A549 (cell line): ENCODE results near the gene OR4D10. TPM values are rescaled to one million over a fixed set of nuclear protein-coding genes. Genes with fewer than 3 reads are reported as not detected.

Source experiments
- ATAC-seq, 2 experiments: fragments of 200-7000 bp in 1 of 2; fragments of >200 bp in 1 of 2; cut with Nextera tagmentation in 1 of 2; cut with Tn5 transposase in 1 of 2; 3 replicates each; pipeline versions ENCODE4 v1.8.0 to v1.9.1; 2018 to 2020; ENCODE audit warnings: mild to moderate bottlenecking in 1 of 2, moderate library complexity in 1 of 2
- CTCF ChIA-PET: fragments of 300-600 bp; sonication (Branson Sonifier 250); formaldehyde crosslinking; extraction: SDS; loops from one replicate; lab custom pipeline; 2021; ENCODE audit warnings: antibody characterized with exemption, inconsistent platforms; lab: Yijun Ruan, JAX
- POLR2A ChIA-PET: fragments of 350-600 bp; formaldehyde crosslinking; extraction: SDS; loops from one replicate; lab custom pipeline; 2021; ENCODE audit warnings: antibody characterized with exemption, inconsistent platforms; lab: Yijun Ruan, JAX
- DNase-seq, 2 experiments: peaks; one replicate each; pipeline versions ENCODE4 v3.0.0 to v3.0.0-alpha.2; 2011 to 2016; ENCODE audit warnings: low read depth in 1 of 2, low spot score in 1 of 2
- FAIRE-seq: peaks from 2 replicates; lab custom pipeline; 2011; peaks lifted over from hg19 to GRCh38; lab: Jason Lieb, UNC
- H3K27ac ChIP-seq, 2 experiments: fragments of >200 bp; sonication (Bioruptor Twin); formaldehyde crosslinking; 3 replicates each; pipeline ENCODE4 v1.5.1; 2016 to 2017
- H3K4me1 ChIP-seq: fragments of >200 bp; sonication (Bioruptor Twin); formaldehyde crosslinking; 3 replicates; pipeline ENCODE4 v1.6.1; 2016
- H3K4me2 ChIP-seq: fragments of >200 bp; sonication (Bioruptor Twin); formaldehyde crosslinking; 3 replicates; pipeline ENCODE4 v1.6.1; 2016
- H3K4me3 ChIP-seq: fragments of >200 bp; sonication (Bioruptor Twin); formaldehyde crosslinking; 3 replicates; pipeline ENCODE4 v1.5.1; 2016
- H3K9me3 ChIP-seq: fragments of >200 bp; sonication (Bioruptor Twin); formaldehyde crosslinking; 3 replicates; pipeline ENCODE4 v1.6.1; 2016
- BCL3 ChIP-seq: fragments of >200 bp; sonication (Bioruptor Twin); formaldehyde crosslinking; IDR thresholded peaks from 3 replicates; pipeline ENCODE4 v1.6.1; 2016
- CEBPB ChIP-seq, 2 experiments: fragments of >200 bp in 1 of 2; sonication (Bioruptor Twin) in 1 of 2; formaldehyde crosslinking in 1 of 2; IDR thresholded peaks; 2 replicates each; pipeline ENCODE4 v1.6.1; 2012 to 2016
- CHD4 ChIP-seq: fragments of 200-600 bp; sonication (generic); IDR thresholded peaks from 2 replicates; pipeline ENCODE4 v1.6.1; 2016; ENCODE audit warnings: antibody characterized with exemption, mild to moderate bottlenecking, borderline replicate concordance
- E2F6 ChIP-seq: IDR thresholded peaks from 2 replicates; pipeline ENCODE4 v1.6.1; 2012; ENCODE audit warnings: low read depth, borderline replicate concordance
- EHF ChIP-seq: fragments of 250-450 bp; sonication (Bioruptor Pico); IDR thresholded peaks from 2 replicates; pipeline ENCODE4 v1.5.0; 2020; ENCODE audit warnings: mild to moderate bottlenecking
- EHMT2 ChIP-seq: fragments of 200-600 bp; sonication (generic); IDR thresholded peaks from 2 replicates; pipeline ENCODE4 v1.6.1; 2016; ENCODE audit warnings: antibody characterized with exemption, low read depth, mild to moderate bottlenecking, moderate library complexity
- FOSB ChIP-seq: fragments of 250-450 bp; sonication (Bioruptor Pico); IDR thresholded peaks from 2 replicates; pipeline ENCODE4 v1.5.0; 2020; ENCODE audit warnings: mild to moderate bottlenecking, moderate library complexity
- FOSL2 ChIP-seq, 2 experiments: fragments of 450-650 bp in 1 of 2; fragments of >200 bp in 1 of 2; sonication (Bioruptor Twin) in 1 of 2; formaldehyde crosslinking; IDR thresholded peaks; 2 replicates each; pipeline versions ENCODE4 v1.5.0 to v1.6.1; 2016 to 2020; ENCODE audit warnings: mild to moderate bottlenecking in 1 of 2, moderate library complexity in 1 of 2
- GATA3 ChIP-seq: IDR thresholded peaks from 2 replicates; pipeline ENCODE4 v1.6.1; 2012; ENCODE audit warnings: borderline replicate concordance
- HES2 ChIP-seq: fragments of >200 bp; sonication (Bioruptor Twin); formaldehyde crosslinking; IDR thresholded peaks from 2 replicates; pipeline ENCODE4 v1.6.1; 2016
- HMGXB4 ChIP-seq: fragments of 250-450 bp; sonication (Bioruptor Pico); IDR thresholded peaks from 2 replicates; pipeline ENCODE4 v1.5.0; 2021; ENCODE audit warnings: mild to moderate bottlenecking, moderate library complexity, borderline replicate concordance
- HOXA7 ChIP-seq: fragments of 250-450 bp; sonication (Bioruptor Pico); IDR thresholded peaks from 2 replicates; pipeline ENCODE4 v1.5.0; 2020; ENCODE audit warnings: mild to moderate bottlenecking, moderate library complexity
- HOXB13 ChIP-seq: fragments of 250-450 bp; sonication (Bioruptor Pico); IDR thresholded peaks from 2 replicates; pipeline ENCODE4 v1.5.0; 2020; ENCODE audit warnings: low read depth, mild to moderate bottlenecking, moderate library complexity
- HOXB5 ChIP-seq: fragments of 250-450 bp; sonication (Bioruptor Pico); IDR thresholded peaks from 2 replicates; pipeline ENCODE4 v1.5.0; 2020; ENCODE audit warnings: mild to moderate bottlenecking, moderate library complexity
- JUNB ChIP-seq: fragments of >200 bp; sonication (Bioruptor Twin); formaldehyde crosslinking; IDR thresholded peaks from 2 replicates; pipeline ENCODE4 v1.6.1; 2016
- KDM1A ChIP-seq: fragments of 200-600 bp; sonication (generic); IDR thresholded peaks from 2 replicates; pipeline ENCODE4 v1.6.1; 2016; ENCODE audit warnings: low read depth, mild to moderate bottlenecking
- KDM5A ChIP-seq: fragments of 200-600 bp; sonication (generic); IDR thresholded peaks from 2 replicates; pipeline ENCODE4 v1.6.1; 2016; ENCODE audit warnings: antibody characterized with exemption, mild to moderate bottlenecking
- MAX ChIP-seq: IDR thresholded peaks from 2 replicates; pipeline ENCODE4 v1.6.1; 2012
- NFE2L2 ChIP-seq: fragments of 150-350 bp; conservative IDR thresholded peaks from 2 replicates; pipeline ENCODE4 v1.6.1; 2014; ENCODE audit warnings: low read length
- PBX3 ChIP-seq: IDR thresholded peaks from 2 replicates; pipeline ENCODE4 v1.6.1; 2012
- POLR2A ChIP-seq: IDR thresholded peaks from 2 replicates; pipeline ENCODE4 v1.6.1; 2012; ENCODE audit warnings: mild to moderate bottlenecking, low read length
- RCOR1 ChIP-seq: fragments of 150-350 bp; IDR thresholded peaks from 2 replicates; pipeline ENCODE4 v1.6.1; 2014; ENCODE audit warnings: antibody characterized with exemption, low read length, low read depth
- SREBF2 ChIP-seq: fragments of 450-650 bp; IDR thresholded peaks from 2 replicates; pipeline ENCODE4 v1.6.1; 2014; ENCODE audit warnings: mild to moderate bottlenecking, moderate library complexity
- TFCP2L1 ChIP-seq: fragments of 250-450 bp; sonication (Bioruptor Pico); IDR thresholded peaks from 2 replicates; pipeline ENCODE4 v1.5.0; 2021; ENCODE audit warnings: mild to moderate bottlenecking
- ZC3H11A ChIP-seq: fragments of 450-650 bp; IDR thresholded peaks from 2 replicates; pipeline ENCODE4 v1.6.1; 2014; ENCODE audit warnings: antibody characterized with exemption, mild to moderate bottlenecking
- WGBS: methylation state at CpG from one replicate; pipeline ENCODE4 v1.1.6; 2017; ENCODE audit errors: missing lambda C conversion rate; 5-methylcytosine and 5-hydroxymethylcytosine counted together
- polyA plus RNA-seq, 4 experiments: library from polyadenylated mRNA; depleted of rRNA in 3 of 4; stranded (reverse); fragments of >200 nt; fragmentation: RNase III in 1 of 4; extraction: RNeasy Plus Mini Kit Qiagen cat#74134 plus additional on column Dnase treatment in 1 of 4; gene quantifications; 2 replicates in 3 of 4; 3 replicates in 1 of 4; pipeline ENCODE4 v1.2.3, GENCODE V29; 2011 to 2017

Gene OR4D10
- polyA plus RNA-seq, 2 of the 4 experiments (the other 2 are of a cell fraction): not detected

GRCh38 chr11:59479906-59480305 lies 6.8 kb downstream of the OR4D10 start:
- H3K4me3 ChIP-seq: no peak overlapping the region
- no peak overlapping the region for H3K27ac ChIP-seq
- TF ChIP-seq SREBF2: no peak
- TF ChIP-seq CEBPB (IDR thresholded peaks at IDR 0.05): no peak
- no peak for TF ChIP-seq NFE2L2
- no peak for TF ChIP-seq FOSB (CRISPR knock-in tag)
- DNase-seq (no peak), FAIRE-seq (no peak), ATAC-seq (no peak)
- H3K4me1 ChIP-seq: no peaks in the 10 kb centered on the region
- no peak overlapping the region for H3K4me2 ChIP-seq
- no peaks in the 10 kb centered on the region for H3K9me3 ChIP-seq
- ChIA-PET CTCF (no interaction called here), POLR2A (no interaction called here)

- POLR2A ChIA-PET: no interaction called here
- ATAC-seq (no peak), FAIRE-seq (no peak), DNase-seq (no peak)
- no peak for TF ChIP-seq KDM5A
- no peak for TF ChIP-seq SREBF2
- TF ChIP-seq FOSB (CRISPR knock-in tag): no peak
- no peak for TF ChIP-seq ZC3H11A
- TF ChIP-seq HOXA7 (CRISPR knock-in tag): no peak
- TF ChIP-seq HES2: no peak
- TF ChIP-seq EHF (CRISPR knock-in tag): no peak
- no peak for TF ChIP-seq HOXB13 (CRISPR knock-in tag)
- WGBS: 18% methylated on average over 3 of the region's 3 CpGs
- Histone ChIP-seq H3K4me1 (no peaks in the 10 kb centered on the region), H3K4me2 (no peak overlapping the region), H3K9me3 (no peaks in the 10 kb centered on the region), H3K27ac (no peak overlapping the region), H3K4me3 (no peak overlapping the region)
- CTCF ChIA-PET: no interaction called here
These were observed 7.2 kb downstream of the OR4D10 start for GRCh38 chr11:59480359-59480758.

- H3K4me1 ChIP-seq: no peaks in the 10 kb centered on the region
- TF ChIP-seq RCOR1 (no peak), POLR2A (no peak), PBX3 (no peak), HOXB5 (no peak), HMGXB4 (CRISPR knock-in tag) (no peak)
- no peak overlapping the region for H3K4me2 ChIP-seq
- ChIA-PET POLR2A (no interaction called here), CTCF (no interaction called here)
- ATAC-seq (no peak), DNase-seq (no peak), FAIRE-seq (no peak)
- whole genome bisulfite sequencing: 35% methylated on average over 1 of the region's 1 CpG
- H3K27ac ChIP-seq: no peak overlapping the region
- no peak overlapping the region for H3K4me3 ChIP-seq
- peaks cover 4% of the 10 kb centered on the region; the same call in 1 of the 3 replicates for H3K9me3 ChIP-seq
These were observed 28.8 kb downstream of the OR4D10 start for GRCh38 chr11:59501931-59502330.

GRCh38 chr11:59503276-59503675 lies 30.2 kb downstream of the OR4D10 start, which contains the start of gene OR4D11:
OR4D11 (plus strand) TSS chr11:59503576; CDS start chr11:59503576, 0 bp downstream.
- Histone ChIP-seq H3K4me3 (no peak within 1 kb of the TSS), H3K4me1 (no peaks in the 10 kb centered on the region), H3K9me3 (peaks cover 4% of the 10 kb centered on the region; the same call in 1 of the 3 replicates), H3K27ac (no peak within 1 kb of the TSS), H3K4me2 (no peak within 1 kb of the TSS)
- DNase-seq (no peak), ATAC-seq (no peak), FAIRE-seq (no peak)
- POLR2A ChIA-PET: no interaction called here
- CTCF ChIA-PET: interaction anchor here (0.6 to 0.7 kb wide), 2 partner anchors 247 to 317 kb away, joined by 3 read pairs; no protein-coding TSS in a partner anchor
- TF ChIP-seq POLR2A (no peak), E2F6 (no peak), HOXB5 (no peak), CHD4 (no peak), JUNB (no peak), FOSL2 (IDR thresholded peaks at IDR 0.05) (no peak), FOSL2 (CRISPR knock-in tag; IDR thresholded peaks at IDR 0.05) (no peak), SREBF2 (no peak), TFCP2L1 (no peak), MAX (no peak), GATA3 (no peak), ZC3H11A (no peak), PBX3 (no peak), HES2 (no peak), KDM1A (no peak), EHMT2 (no peak), BCL3 (no peak)
